GM12878 (cell line): ENCODE data around the gene PIP5KL1. TPM values are rescaled to one million over a fixed set of nuclear protein-coding genes. Genes with fewer than 3 reads are reported as not detected.

Source experiments
- ATAC-seq: fragments of 200-7000 bp; cut with Tn5 transposase; 3 replicates; pipeline ENCODE4 v1.9.1; 2020; ENCODE audit warnings: mild to moderate bottlenecking, moderate library complexity
- BruUV-seq: library from RNA; stranded (reverse); fragments of 400-500 nt; replicated peaks from 2 replicates; lab custom pipeline; 2021; lab: Mats Ljungman, UMichigan
- CTCF ChIA-PET: fragments of 300-600 bp; sonication (Branson Sonifier 250); formaldehyde crosslinking; extraction: SDS; loops from one replicate; lab custom pipeline; 2021; ENCODE audit warnings: inconsistent platforms; lab: Yijun Ruan, JAX
- POLR2A ChIA-PET: fragments of 350-600 bp; formaldehyde crosslinking; extraction: SDS; loops from one replicate; lab custom pipeline; 2021; ENCODE audit warnings: inconsistent platforms; lab: Charles Lee
- RAD21 ChIA-PET: fragments of 300-600 bp; sonication (Branson Sonifier 250); formaldehyde crosslinking; loops from one replicate; lab custom pipeline; 2023; ENCODE audit warnings: antibody characterized with exemption; ENCODE audit not compliant: unreplicated experiment; lab: Charles Lee
- SMC1A ChIA-PET: fragments of 300-600 bp; sonication (Branson Sonifier 250); formaldehyde crosslinking; loops from one replicate; lab custom pipeline; 2023; ENCODE audit not compliant: unreplicated experiment, uncharacterized antibody; lab: Charles Lee
- DNase-seq: peaks from one replicate; pipeline ENCODE4 v3.0.0-alpha.2; 2011; ENCODE audit warnings: low read depth, low spot score
- FAIRE-seq: peaks from 3 replicates; lab custom pipeline; 2011; peaks lifted over from hg19 to GRCh38; lab: Jason Lieb, UNC
- H2AFZ ChIP-seq: 2 replicates; pipeline ENCODE4 v1.6.0; 2011; ENCODE audit warnings: low read depth, low read length, control low read depth; ENCODE audit not compliant: control insufficient read depth
- H3K27ac ChIP-seq: 2 replicates; pipeline ENCODE4 v1.5.1; 2011; ENCODE audit warnings: control low read depth; ENCODE audit not compliant: control insufficient read depth, insufficient read depth
- H3K27me3 ChIP-seq, 2 experiments: replicated peaks in 1 of 2; 2 replicates each; pipeline versions ENCODE4 v1.6.0 to v1.6.1; 2011; ENCODE audit warnings: low read length in 1 of 2; ENCODE audit not compliant: control insufficient read depth in 2 of 2, insufficient read depth in 2 of 2
- H3K36me3 ChIP-seq, 2 experiments: 2 replicates each; pipeline ENCODE4 v1.5.1; 2011; ENCODE audit warnings: low read length in 1 of 2; ENCODE audit not compliant: control insufficient read depth in 2 of 2, insufficient read depth in 2 of 2
- H3K4me1 ChIP-seq: 2 replicates; pipeline ENCODE4 v1.6.1; 2011; ENCODE audit warnings: mild to moderate bottlenecking, low read length, moderate library complexity, mixed read lengths; ENCODE audit not compliant: control insufficient read depth, insufficient read depth
- H3K4me2 ChIP-seq: 2 replicates; pipeline ENCODE4 v1.6.0; 2011; ENCODE audit warnings: control low read depth; ENCODE audit not compliant: control insufficient read depth, insufficient read depth
- H3K4me3 ChIP-seq: fragments of 200-600 bp; sonication (generic); 2 replicates; pipeline ENCODE4 v1.5.1; 2016
- H3K79me2 ChIP-seq: 2 replicates; pipeline ENCODE4 v1.6.0; 2011; ENCODE audit warnings: low read length; ENCODE audit not compliant: control insufficient read depth, insufficient read depth
- H3K9ac ChIP-seq: 2 replicates; pipeline ENCODE4 v1.8.0; 2011; ENCODE audit warnings: low read length, control low read depth, mixed read lengths; ENCODE audit not compliant: control insufficient read depth, insufficient read depth
- H3K9me3 ChIP-seq: replicated peaks from 3 replicates; pipeline ENCODE4 v1.5.1; 2011; ENCODE audit warnings: mild to moderate bottlenecking, low read length; ENCODE audit not compliant: control insufficient read depth, insufficient read depth
- H4K20me1 ChIP-seq: 2 replicates; pipeline ENCODE4 v1.6.0; 2011; ENCODE audit not compliant: control insufficient read depth, insufficient read depth
- BRCA1 ChIP-seq: IDR thresholded peaks from 2 replicates; pipeline ENCODE4 v1.6.1; 2011; ENCODE audit warnings: low read depth, low read length, improper control_type of control experiment
- CHD4 ChIP-seq: fragments of 200-600 bp; sonication (generic); IDR thresholded peaks from 2 replicates; pipeline ENCODE4 v1.6.1; 2016; ENCODE audit warnings: mild to moderate bottlenecking
- IRF4 ChIP-seq: IDR thresholded peaks from 2 replicates; pipeline ENCODE4 v1.6.1; 2011; ENCODE audit warnings: low read depth, low read length
- NR2C1 ChIP-seq: fragments of 450-650 bp; IDR thresholded peaks from 2 replicates; pipeline ENCODE4 v1.6.1; 2017; ENCODE audit warnings: antibody characterized with exemption, mild to moderate bottlenecking, moderate library complexity
- RAD51 ChIP-seq: fragments of 450-650 bp; IDR thresholded peaks from 2 replicates; pipeline ENCODE4 v1.6.1; 2016; ENCODE audit warnings: moderate library complexity, mild to moderate bottlenecking, inconsistent platforms
- RBBP5 ChIP-seq: fragments of 200-600 bp; sonication (generic); conservative IDR thresholded peaks from 2 replicates; pipeline ENCODE4 v1.6.1; 2016
- TAF1 ChIP-seq: IDR thresholded peaks from 2 replicates; pipeline ENCODE4 v1.6.1; 2011; ENCODE audit warnings: mild to moderate bottlenecking, low read depth, low read length, borderline replicate concordance
- WRNIP1 ChIP-seq: IDR thresholded peaks from 2 replicates; pipeline ENCODE4 v1.6.1; 2011; ENCODE audit warnings: low read depth, low read length, improper control_type of control experiment, borderline replicate concordance
- YBX1 ChIP-seq: fragments of 450-650 bp; IDR thresholded peaks from 2 replicates; pipeline ENCODE4 v1.6.1; 2016; ENCODE audit warnings: antibody characterized with exemption
- ZZZ3 ChIP-seq: IDR thresholded peaks from 2 replicates; pipeline ENCODE4 v1.6.1; 2011; ENCODE audit warnings: low read depth; ENCODE audit not compliant: control insufficient read depth, insufficient read length
- WGBS: methylation state at CpG from one replicate; pipeline ENCODE4 v1.1.6; 2016; ENCODE audit warnings: low lambda C conversion rate; ENCODE audit not compliant: insufficient replicate concordance, insufficient coverage; ENCODE audit errors: missing lambda C conversion rate; 5-methylcytosine and 5-hydroxymethylcytosine counted together
- in situ Hi-C: fragments of 300-500 bp; cut with MboI; formaldehyde crosslinking; loops from 9 replicates; pipeline ENCODE4 v1.14.3; 2018; ENCODE audit warnings: mixed read lengths
- intact Hi-C: fragments of 100-400 bp; cut with micrococcal nuclease; formaldehyde crosslinking; loops from one replicate; pipeline ENCODE4 v1.14.2; 2022; ENCODE audit not compliant: unreplicated experiment
- polyA plus RNA-seq, 11 experiments: library from polyadenylated mRNA; depleted of rRNA in 4 of 11; unstranded in 6 of 11; stranded (reverse) in 5 of 11; fragments of >200 nt; fragmentation: Nextera tagmentation in 4 of 11; fragmentation: Illumina TruSeq in 1 of 11; extraction: Ambion mirVana in 4 of 11; extraction: Trizol in 1 of 11; gene quantifications; 1 replicate in 1 of 11; 2 replicates in 10 of 11; pipeline versions ENCODE4 v1.2.1 to v1.2.3, GENCODE V29; 2011 to 2016; ENCODE audit warnings: inconsistent platforms in 2 of 11, missing spikeins in 2 of 11, low read depth in 1 of 11
- total RNA-seq, 4 experiments: library from RNA; depleted of rRNA in 3 of 4; stranded (reverse); fragments of >200 nt in 3 of 4; fragmentation: Illumina TruSeq in 1 of 4; extraction: Trizol in 1 of 4; gene quantifications; 2 replicates each; pipeline versions ENCODE4 v1.2.1 to v1.2.3, GENCODE V29; 2013 to 2021
- TF ChIP-seq, protein P1 (sequence below): fragments of 450-650 bp; IDR thresholded peaks from 2 replicates; pipeline ENCODE4 v1.6.1; 2017; ENCODE audit warnings: antibody characterized with exemption, mild to moderate bottlenecking, moderate library complexity
- TF ChIP-seq, protein P2 (sequence below): fragments of 450-650 bp; IDR thresholded peaks from 2 replicates; pipeline ENCODE4 v1.6.1; 2016; ENCODE audit warnings: mild to moderate bottlenecking, moderate library complexity, borderline replicate concordance

The PIP5KL1 gene
- total and polyA plus RNA-seq, 10 of the 15 experiments (the other 5 are each of a cell fraction or from before 2014, with no cell fraction given): 0.04 to 0.67 (median 0.43) TPM; not detected in 2

DNA sequence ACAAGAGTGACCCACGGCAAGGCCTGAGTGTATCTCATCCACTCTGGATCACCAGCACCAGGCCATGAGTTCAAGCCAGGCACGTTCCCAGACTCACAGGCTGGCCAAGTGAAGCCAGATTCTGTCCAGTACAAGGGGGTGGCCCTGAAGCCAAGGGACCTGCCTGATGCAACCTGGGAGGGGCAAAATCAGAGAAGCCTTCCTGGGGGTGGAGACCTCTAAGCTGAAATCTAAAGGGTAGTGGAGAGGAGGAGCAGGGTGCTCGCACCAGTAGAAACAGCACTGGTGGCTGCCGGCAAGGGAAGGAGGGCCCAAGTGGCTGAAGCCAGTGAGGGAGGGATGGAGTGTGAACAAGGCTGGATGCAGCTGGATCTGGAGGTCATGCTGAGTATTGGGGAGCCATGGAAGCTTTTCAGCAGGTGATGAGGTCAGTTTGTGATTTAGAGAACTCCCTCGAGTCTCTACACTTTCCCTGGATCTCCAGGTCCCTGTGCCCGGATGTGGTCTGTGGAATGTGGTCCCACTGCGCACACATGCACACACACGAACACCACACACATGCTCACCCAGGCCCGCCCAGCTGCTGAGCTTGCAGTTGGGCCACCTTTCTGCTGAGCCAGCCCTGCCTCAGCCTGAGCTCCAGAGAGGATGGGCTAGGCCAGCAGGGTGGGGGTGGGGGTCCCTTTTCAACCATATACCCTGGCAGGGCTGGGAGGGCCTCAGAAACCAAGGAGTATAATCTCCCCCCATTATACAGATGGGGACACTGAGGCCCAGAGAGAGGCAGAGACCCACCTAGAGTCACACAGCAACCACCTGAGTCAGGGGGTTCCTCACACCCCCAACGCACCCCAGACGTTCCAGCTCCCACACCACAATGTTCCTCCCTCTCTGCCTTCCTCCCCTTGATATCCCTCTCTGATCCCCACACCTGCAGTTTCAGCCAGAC is 1.6 kb downstream of the PIP5KL1 start (continued):
- TF ChIP-seq, protein P1, sequence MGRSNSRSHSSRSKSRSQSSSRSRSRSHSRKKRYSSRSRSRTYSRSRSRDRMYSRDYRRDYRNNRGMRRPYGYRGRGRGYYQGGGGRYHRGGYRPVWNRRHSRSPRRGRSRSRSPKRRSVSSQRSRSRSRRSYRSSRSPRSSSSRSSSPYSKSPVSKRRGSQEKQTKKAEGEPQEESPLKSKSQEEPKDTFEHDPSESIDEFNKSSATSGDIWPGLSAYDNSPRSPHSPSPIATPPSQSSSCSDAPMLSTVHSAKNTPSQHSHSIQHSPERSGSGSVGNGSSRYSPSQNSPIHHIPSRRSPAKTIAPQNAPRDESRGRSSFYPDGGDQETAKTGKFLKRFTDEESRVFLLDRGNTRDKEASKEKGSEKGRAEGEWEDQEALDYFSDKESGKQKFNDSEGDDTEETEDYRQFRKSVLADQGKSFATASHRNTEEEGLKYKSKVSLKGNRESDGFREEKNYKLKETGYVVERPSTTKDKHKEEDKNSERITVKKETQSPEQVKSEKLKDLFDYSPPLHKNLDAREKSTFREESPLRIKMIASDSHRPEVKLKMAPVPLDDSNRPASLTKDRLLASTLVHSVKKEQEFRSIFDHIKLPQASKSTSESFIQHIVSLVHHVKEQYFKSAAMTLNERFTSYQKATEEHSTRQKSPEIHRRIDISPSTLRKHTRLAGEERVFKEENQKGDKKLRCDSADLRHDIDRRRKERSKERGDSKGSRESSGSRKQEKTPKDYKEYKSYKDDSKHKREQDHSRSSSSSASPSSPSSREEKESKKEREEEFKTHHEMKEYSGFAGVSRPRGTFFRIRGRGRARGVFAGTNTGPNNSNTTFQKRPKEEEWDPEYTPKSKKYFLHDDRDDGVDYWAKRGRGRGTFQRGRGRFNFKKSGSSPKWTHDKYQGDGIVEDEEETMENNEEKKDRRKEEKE: no peak
- TF ChIP-seq CHD4 (no peak), ZZZ3 (no peak), YBX1 (no peak)

DNA sequence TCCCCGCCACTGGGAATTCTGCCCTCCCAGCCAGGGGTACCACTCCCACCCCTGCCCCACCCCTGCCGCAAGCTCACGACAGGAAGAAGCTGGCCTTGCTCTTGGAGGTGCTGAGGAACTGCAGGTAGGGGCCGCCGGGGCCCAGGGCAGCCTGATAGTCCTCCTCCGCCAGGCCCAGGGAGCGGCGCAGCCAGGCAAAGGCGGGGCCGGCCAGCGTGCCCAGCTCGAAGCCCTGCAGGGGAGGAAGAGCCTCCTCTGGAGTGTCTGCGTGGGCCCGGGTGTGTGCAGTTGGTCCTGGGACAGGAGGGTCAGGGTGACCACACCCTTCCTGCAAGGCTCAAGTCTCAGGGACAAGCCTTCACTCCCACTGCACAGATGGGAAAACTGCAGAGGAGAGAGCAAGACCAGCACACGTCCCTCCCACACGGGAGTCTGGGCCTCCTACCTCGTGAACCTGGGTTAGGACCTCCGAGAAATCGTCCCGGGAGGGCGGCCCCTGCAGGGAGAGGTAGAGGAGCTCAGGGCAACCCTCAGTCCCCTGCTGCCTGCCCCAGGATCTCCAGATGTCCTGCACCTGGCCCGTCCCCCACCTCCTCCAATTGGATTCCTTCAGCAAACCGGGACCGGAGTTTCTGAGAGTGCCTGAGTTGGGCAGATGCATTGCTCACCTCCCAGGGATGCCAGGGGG is 2.4 kb downstream of the PIP5KL1 start:
- Histone ChIP-seq H3K9ac (no peak overlapping the region), H3K27ac (no peak overlapping the region), H2AFZ (no peak overlapping the region), H3K4me3 (no peak overlapping the region), H3K36me3 (no peaks in the 10 kb centered on the region), H3K4me2 (no peak overlapping the region), H3K79me2 (no peaks in the 10 kb centered on the region), H3K4me1 (peaks cover 21% of the 10 kb centered on the region), H4K20me1 (peaks cover 2% of the 10 kb centered on the region; the same call in 1 of the 2 replicates), H3K27me3 (peaks cover 2 to 4% of the 10 kb centered on the region in 2 experiments; a peak in 3 of 4 replicates), H3K9me3 (no peaks in the 10 kb centered on the region)
- ChIA-PET RAD21 (interaction anchor here (0.6 kb wide), 1 partner anchor 189 kb away, joined by 3 read pairs; no protein-coding TSS in a partner anchor), SMC1A (no interaction called here), POLR2A (no interaction called here), CTCF (interaction anchor here (1.0 kb wide), 2 partner anchors 106 to 193 kb away, joined by 3 read pairs; partner anchors contain the start of gene TOR2A)
- intact Hi-C loops: no loop called here
- 39% methylated on average over 24 of the region's 24 CpGs for WGBS
- in situ Hi-C loops: loop anchor here (5.0 kb wide), 1 partner anchor 426 kb away; no protein-coding TSS in a partner anchor
- FAIRE-seq: no peak
- no TSS peak for BruUV-seq
- no peak for DNase-seq
- ATAC-seq: no peak
- TF ChIP-seq TAF1 (no peak), BRCA1 (no peak), WRNIP1 (no peak), RBBP5 (no peak), IRF4 (no peak), RAD51 (no peak), NR2C1 (no peak)
- TF ChIP-seq, protein P2, sequence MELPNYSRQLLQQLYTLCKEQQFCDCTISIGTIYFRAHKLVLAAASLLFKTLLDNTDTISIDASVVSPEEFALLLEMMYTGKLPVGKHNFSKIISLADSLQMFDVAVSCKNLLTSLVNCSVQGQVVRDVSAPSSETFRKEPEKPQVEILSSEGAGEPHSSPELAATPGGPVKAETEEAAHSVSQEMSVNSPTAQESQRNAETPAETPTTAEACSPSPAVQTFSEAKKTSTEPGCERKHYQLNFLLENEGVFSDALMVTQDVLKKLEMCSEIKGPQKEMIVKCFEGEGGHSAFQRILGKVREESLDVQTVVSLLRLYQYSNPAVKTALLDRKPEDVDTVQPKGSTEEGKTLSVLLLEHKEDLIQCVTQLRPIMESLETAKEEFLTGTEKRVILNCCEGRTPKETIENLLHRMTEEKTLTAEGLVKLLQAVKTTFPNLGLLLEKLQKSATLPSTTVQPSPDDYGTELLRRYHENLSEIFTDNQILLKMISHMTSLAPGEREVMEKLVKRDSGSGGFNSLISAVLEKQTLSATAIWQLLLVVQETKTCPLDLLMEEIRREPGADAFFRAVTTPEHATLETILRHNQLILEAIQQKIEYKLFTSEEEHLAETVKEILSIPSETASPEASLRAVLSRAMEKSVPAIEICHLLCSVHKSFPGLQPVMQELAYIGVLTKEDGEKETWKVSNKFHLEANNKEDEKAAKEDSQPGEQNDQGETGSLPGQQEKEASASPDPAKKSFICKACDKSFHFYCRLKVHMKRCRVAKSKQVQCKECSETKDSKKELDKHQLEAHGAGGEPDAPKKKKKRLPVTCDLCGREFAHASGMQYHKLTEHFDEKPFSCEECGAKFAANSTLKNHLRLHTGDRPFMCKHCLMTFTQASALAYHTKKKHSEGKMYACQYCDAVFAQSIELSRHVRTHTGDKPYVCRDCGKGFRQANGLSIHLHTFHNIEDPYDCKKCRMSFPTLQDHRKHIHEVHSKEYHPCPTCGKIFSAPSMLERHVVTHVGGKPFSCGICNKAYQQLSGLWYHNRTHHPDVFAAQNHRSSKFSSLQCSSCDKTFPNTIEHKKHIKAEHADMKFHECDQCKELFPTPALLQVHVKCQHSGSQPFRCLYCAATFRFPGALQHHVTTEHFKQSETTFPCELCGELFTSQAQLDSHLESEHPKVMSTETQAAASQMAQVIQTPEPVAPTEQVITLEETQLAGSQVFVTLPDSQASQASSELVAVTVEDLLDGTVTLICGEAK: no peak
